GM21737 (cell line): Measurements from ENCODE around the gene NDUFS2.

ENCODE experiments used
- ATAC-seq: cut with Tn5 transposase; IDR thresholded peaks from one replicate; pipeline ENCODE4 v1.9.1; 2021; ENCODE audit warnings: mild to moderate bottlenecking, moderate library complexity; ENCODE audit not compliant: unreplicated experiment

The NDUFS2 gene

GRCh38 chr1:161201836-161202712 is at the start of gene NDUFS2:
NDUFS2 (plus strand) TSS chr1:161202367; CDS start chr1:161202386, 19 bp downstream.
- ATAC-seq, result peak; percentile 89

GRCh38 chr1:161153176-161153575 is 49.0 kb upstream of the NDUFS2 start:
- ATAC-seq, result no peak

- ATAC-seq, result peak; percentile 85
Measured at GRCh38 chr1:161153682-161154337, 48.4 kb upstream of the NDUFS2 start, which contains the start of gene UFC1. UFC1 (plus strand) TSS chr1:161153978; CDS start chr1:161153998, 20 bp downstream.

- no peak for ATAC-seq
Measured at GRCh38 chr1:161157867-161158266, 44.3 kb upstream of the NDUFS2 start.

- peak; percentile 6 for ATAC-seq
Measured at GRCh38 chr1:161158316-161159010, 43.7 kb upstream of the NDUFS2 start.

GRCh38 chr1:161159087-161159912 is 42.9 kb upstream of the NDUFS2 start, which contains the start of gene USP21:
USP21 (plus strand) TSS chr1:161159500; CDS start chr1:161160641, 1,141 bp downstream.
- ATAC-seq, result peak; percentile 69

- ATAC-seq, result no peak
Measured at GRCh38 chr1:161159913-161160243, 42.3 kb upstream of the NDUFS2 start.

GRCh38 chr1:161160671-161161145 is 41.5 kb upstream of the NDUFS2 start:
- no peak for ATAC-seq

GRCh38 chr1:161161652-161162051 is 40.5 kb upstream of the NDUFS2 start:
- ATAC-seq, result no peak

- no peak for ATAC-seq
Measured at GRCh38 chr1:161162052-161162451, 40.1 kb upstream of the NDUFS2 start.

- no peak for ATAC-seq
Measured at GRCh38 chr1:161162806-161163205, 39.4 kb upstream of the NDUFS2 start.

GRCh38 chr1:161163793-161164192 is 38.4 kb upstream of the NDUFS2 start:
- no peak for ATAC-seq

- ATAC-seq, result no peak
Measured at GRCh38 chr1:161164901-161165610, 37.1 kb upstream of the NDUFS2 start.

- peak; percentile 88 for ATAC-seq
Measured at GRCh38 chr1:161165742-161166668, 36.2 kb upstream of the NDUFS2 start, which contains the start of gene PPOX. PPOX (plus strand) TSS chr1:161166426; CDS start chr1:161166848, 422 bp downstream.

GRCh38 chr1:161166669-161167548 is 35.3 kb upstream of the NDUFS2 start:
- ATAC-seq, result no peak

GRCh38 chr1:161168906-161169305 is 33.3 kb upstream of the NDUFS2 start:
- ATAC-seq, result no peak

GRCh38 chr1:161171191-161171590 is 31.0 kb upstream of the NDUFS2 start:
- no peak for ATAC-seq

- no peak for ATAC-seq
Measured at GRCh38 chr1:161171696-161172095, 30.5 kb upstream of the NDUFS2 start.
